HFFc6 (cell line): ENCODE measurements around the gene RHOB. TPM values are rescaled to one million over a fixed set of nuclear protein-coding genes. Genes with fewer than 3 reads are reported as not detected.

ENCODE experiments used
- DNase-seq: peaks from one replicate; pipeline ENCODE4 v3.0.0-alpha.2; 2018
- H3K27ac Mint-ChIP-seq: 2 replicates; pipeline ENCODE4 v1.8.0; 2020; ENCODE audit warnings: mild to moderate bottlenecking, mixed read lengths
- H3K27me3 Mint-ChIP-seq: 2 replicates; pipeline ENCODE4 v1.8.0; 2021; ENCODE audit warnings: mild to moderate bottlenecking, moderate library complexity, mixed read lengths; ENCODE audit not compliant: insufficient read depth
- H3K36me3 Mint-ChIP-seq: 2 replicates; pipeline ENCODE4 v1.8.0; 2021; ENCODE audit warnings: low read depth, mixed read lengths
- H3K4me1 Mint-ChIP-seq: 2 replicates; pipeline ENCODE4 v1.8.0; 2020; ENCODE audit warnings: low read depth, mixed read lengths
- H3K4me3 Mint-ChIP-seq: 2 replicates; pipeline ENCODE4 v1.8.0; 2020; ENCODE audit warnings: mild to moderate bottlenecking, moderate library complexity, mixed read lengths
- H3K9me3 Mint-ChIP-seq: 2 replicates; pipeline ENCODE4 v1.8.0; 2020; ENCODE audit warnings: mild to moderate bottlenecking, mixed read lengths
- total RNA-seq, 6 experiments: library from RNA; stranded (reverse); fragmentation: NEBNext Ultra II Directional; extraction: Animal tissue kit (Norgen Biotek cat#: 25700); gene quantifications; 2 replicates in 1 of 6; 3 replicates in 5 of 6; pipeline ENCODE4 v1.2.3, GENCODE V29; 2021
- TF ChIP-seq, protein P1 (sequence below): fragments of 200-600 bp; sonication (generic); IDR thresholded peaks from 2 replicates; pipeline ENCODE4 v1.5.0; 2021; ENCODE audit warnings: antibody characterized with exemption, mild to moderate bottlenecking

RHOB gene
- total RNA-seq, 6 experiments from 2014 or later: 128 to 146 (median 133) TPM

DNA sequence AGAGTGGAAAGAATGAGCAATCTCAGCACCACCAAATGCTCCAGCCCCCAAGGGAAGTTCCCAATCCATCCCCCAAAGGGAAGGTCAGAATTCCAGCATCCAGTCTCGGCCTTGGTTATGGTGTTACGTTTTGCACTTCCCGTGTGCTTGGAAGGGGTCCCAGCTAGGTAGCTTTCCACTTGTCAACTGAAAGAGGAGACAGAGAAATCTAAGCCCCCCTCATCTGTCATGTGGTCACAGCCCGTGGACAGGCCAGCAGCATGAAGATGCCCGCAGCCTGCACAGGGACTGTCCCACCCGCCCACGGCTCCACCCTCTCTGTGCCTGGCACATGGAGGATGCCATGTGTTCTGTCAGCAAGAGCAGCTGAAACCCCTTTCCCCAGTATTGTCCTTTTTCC, 32.1 kb downstream of the RHOB start:
- peaks cover 21% of the 10 kb centered on the region for H3K27me3 Mint-ChIP-seq
- no peak for DNase-seq
- H3K36me3 Mint-ChIP-seq: no peaks in the 10 kb centered on the region
- no peaks in the 10 kb centered on the region for H3K4me1 Mint-ChIP-seq
- TF ChIP-seq, protein P1, sequence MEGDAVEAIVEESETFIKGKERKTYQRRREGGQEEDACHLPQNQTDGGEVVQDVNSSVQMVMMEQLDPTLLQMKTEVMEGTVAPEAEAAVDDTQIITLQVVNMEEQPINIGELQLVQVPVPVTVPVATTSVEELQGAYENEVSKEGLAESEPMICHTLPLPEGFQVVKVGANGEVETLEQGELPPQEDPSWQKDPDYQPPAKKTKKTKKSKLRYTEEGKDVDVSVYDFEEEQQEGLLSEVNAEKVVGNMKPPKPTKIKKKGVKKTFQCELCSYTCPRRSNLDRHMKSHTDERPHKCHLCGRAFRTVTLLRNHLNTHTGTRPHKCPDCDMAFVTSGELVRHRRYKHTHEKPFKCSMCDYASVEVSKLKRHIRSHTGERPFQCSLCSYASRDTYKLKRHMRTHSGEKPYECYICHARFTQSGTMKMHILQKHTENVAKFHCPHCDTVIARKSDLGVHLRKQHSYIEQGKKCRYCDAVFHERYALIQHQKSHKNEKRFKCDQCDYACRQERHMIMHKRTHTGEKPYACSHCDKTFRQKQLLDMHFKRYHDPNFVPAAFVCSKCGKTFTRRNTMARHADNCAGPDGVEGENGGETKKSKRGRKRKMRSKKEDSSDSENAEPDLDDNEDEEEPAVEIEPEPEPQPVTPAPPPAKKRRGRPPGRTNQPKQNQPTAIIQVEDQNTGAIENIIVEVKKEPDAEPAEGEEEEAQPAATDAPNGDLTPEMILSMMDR: no peak
- no peaks in the 10 kb centered on the region for H3K9me3 Mint-ChIP-seq
- H3K27ac Mint-ChIP-seq: no peak overlapping the region
- H3K4me3 Mint-ChIP-seq: no peak overlapping the region

DNA sequence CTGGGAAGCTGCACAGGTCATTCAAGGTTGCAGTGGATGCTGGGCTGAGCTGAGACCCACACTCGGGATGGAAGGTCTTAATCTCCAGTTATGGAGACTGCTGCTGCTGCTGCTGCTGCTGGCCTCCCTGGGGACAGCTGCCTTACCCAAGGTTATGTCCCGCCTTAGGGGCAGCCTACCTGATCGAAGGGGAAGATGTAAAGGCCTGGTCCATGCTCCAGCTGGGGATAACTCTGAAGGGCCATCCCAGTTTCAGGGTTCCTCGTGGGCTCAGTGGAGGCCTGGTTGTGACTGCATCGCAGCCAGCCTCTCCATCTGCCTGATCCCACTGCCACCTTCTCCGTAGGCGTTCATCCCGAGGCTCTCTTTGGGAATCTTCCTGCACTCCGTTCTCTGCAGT, 33.0 kb downstream of the RHOB start:
- no peaks in the 10 kb centered on the region for H3K4me1 Mint-ChIP-seq
- TF ChIP-seq, protein P1: no peak
- H3K4me3 Mint-ChIP-seq: no peak overlapping the region
- peaks cover 24% of the 10 kb centered on the region for H3K27me3 Mint-ChIP-seq
- no peaks in the 10 kb centered on the region for H3K36me3 Mint-ChIP-seq
- no peak for DNase-seq
- H3K9me3 Mint-ChIP-seq: no peaks in the 10 kb centered on the region
- H3K27ac Mint-ChIP-seq: no peak overlapping the region

DNA sequence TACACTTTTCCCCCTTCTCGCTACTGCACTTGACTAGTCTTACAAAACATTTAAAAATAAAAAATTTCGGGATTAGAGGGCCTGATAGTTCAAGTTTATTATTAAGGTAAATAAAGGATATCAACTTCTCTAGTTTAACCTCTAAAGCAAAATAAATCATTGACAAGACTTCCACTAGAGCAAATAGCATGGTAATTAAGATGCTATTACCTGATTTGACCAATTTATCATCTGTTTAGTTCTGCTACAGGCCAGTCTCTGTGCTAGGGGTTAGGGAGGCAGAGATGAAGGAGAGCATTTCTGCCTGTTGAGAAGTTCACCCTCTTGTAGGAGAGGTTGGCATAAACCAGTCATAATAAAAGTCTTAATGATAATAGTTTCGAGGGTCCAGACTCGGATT, 34.0 kb downstream of the RHOB start:
- peaks cover 19% of the 10 kb centered on the region for H3K27me3 Mint-ChIP-seq
- DNase-seq: no peak
- no peak overlapping the region for H3K27ac Mint-ChIP-seq
- no peaks in the 10 kb centered on the region for H3K36me3 Mint-ChIP-seq
- H3K9me3 Mint-ChIP-seq: no peaks in the 10 kb centered on the region
- TF ChIP-seq, protein P1: no peak
- H3K4me3 Mint-ChIP-seq: no peak overlapping the region
- no peaks in the 10 kb centered on the region for H3K4me1 Mint-ChIP-seq

DNA sequence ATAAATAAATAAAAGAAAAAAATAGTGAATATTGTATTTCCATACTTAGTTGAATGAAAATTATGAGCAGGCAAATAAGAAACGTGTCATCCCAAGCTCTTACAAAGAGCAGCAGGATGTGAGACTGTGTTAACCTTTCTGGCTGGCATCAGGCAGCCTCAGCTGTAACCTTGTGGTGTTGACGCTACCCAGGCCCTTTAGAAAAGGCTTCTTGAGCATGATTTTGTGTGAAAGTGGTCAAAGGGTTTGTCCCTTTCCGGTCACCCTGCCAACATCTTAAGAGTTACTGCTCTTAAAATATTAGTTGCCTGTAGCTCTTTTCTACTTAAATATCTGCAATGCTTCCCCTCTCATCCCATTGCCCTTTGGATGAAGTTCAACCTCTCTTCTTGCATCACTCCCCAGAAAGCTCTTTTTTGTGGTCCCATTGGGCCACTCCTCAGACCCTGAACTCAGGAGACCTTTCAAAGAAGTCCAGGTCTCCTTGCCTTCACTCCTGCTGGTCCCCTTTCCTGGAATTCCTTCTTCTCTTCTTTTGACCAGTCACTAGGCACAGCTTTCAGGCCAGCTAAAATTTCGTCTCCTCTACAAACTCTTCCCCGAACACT, 35.0 kb downstream of the RHOB start:
- H3K27me3 Mint-ChIP-seq: peaks cover 17% of the 10 kb centered on the region
- H3K36me3 Mint-ChIP-seq: no peaks in the 10 kb centered on the region
- H3K27ac Mint-ChIP-seq: no peak overlapping the region
- no peaks in the 10 kb centered on the region for H3K9me3 Mint-ChIP-seq
- H3K4me3 Mint-ChIP-seq: no peak overlapping the region
- no peaks in the 10 kb centered on the region for H3K4me1 Mint-ChIP-seq
- TF ChIP-seq, protein P1: no peak
- no peak for DNase-seq

DNA sequence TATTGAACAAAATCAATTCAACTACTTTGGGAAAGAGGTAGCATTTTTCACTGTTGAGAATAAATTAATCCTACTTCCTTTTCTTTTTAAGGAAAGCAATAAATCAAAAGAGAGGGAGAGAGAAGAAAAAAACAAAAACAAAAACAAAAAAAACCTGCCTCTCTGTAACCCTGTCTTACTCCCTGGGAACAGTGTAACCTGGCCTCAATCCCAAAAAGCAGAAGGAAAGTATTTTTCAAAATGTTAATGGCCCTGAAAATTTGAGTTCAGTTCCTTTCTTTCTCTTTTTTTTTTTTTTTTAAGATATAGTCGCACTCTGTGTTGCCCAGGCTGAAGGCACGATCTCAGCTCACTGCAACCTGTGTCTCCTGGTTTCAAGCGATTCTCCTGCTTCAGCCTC, 35.9 kb downstream of the RHOB start:
- H3K27me3 Mint-ChIP-seq: peaks cover 17% of the 10 kb centered on the region
- DNase-seq: no peak
- H3K36me3 Mint-ChIP-seq: no peaks in the 10 kb centered on the region
- H3K4me1 Mint-ChIP-seq: peaks cover 5% of the 10 kb centered on the region; the same call in 1 of the 2 replicates
- H3K27ac Mint-ChIP-seq: no peak overlapping the region
- no peak overlapping the region for H3K4me3 Mint-ChIP-seq
- TF ChIP-seq, protein P1: no peak
- no peaks in the 10 kb centered on the region for H3K9me3 Mint-ChIP-seq
